Right lung (tissue), 5 donors: ENCODE measurements around the gene TGFBR3L. TPM values are rescaled to one million over a fixed set of nuclear protein-coding genes. Genes with fewer than 3 reads are reported as not detected.
"Not testable (repeated sequence)": the region's sequence is repeated elsewhere in the genome, so short reads cannot be mapped to it uniquely, and the experiment has no call there.

Source experiments
- DNase-seq, 2 donors: peaks; one replicate each; pipeline ENCODE4 v3.0.0-alpha.2; 2013
- polyA plus RNA-seq, 5 donors: library from polyadenylated mRNA; unstranded; fragments of 120-200 nt; gene quantifications; one replicate each; pipeline versions ENCODE4 v1.2.1 to v1.2.3, GENCODE V29; 2013; ENCODE audit warnings: inconsistent platforms in 1 of 5, low replicate concordance in 1 of 5; ENCODE audit not compliant: insufficient read length in 5 of 5, insufficient read depth in 1 of 5

The TGFBR3L gene
- polyA plus RNA-seq, 5 donors, result 0.23 to 0.39 TPM; not detected in 3

DNA sequence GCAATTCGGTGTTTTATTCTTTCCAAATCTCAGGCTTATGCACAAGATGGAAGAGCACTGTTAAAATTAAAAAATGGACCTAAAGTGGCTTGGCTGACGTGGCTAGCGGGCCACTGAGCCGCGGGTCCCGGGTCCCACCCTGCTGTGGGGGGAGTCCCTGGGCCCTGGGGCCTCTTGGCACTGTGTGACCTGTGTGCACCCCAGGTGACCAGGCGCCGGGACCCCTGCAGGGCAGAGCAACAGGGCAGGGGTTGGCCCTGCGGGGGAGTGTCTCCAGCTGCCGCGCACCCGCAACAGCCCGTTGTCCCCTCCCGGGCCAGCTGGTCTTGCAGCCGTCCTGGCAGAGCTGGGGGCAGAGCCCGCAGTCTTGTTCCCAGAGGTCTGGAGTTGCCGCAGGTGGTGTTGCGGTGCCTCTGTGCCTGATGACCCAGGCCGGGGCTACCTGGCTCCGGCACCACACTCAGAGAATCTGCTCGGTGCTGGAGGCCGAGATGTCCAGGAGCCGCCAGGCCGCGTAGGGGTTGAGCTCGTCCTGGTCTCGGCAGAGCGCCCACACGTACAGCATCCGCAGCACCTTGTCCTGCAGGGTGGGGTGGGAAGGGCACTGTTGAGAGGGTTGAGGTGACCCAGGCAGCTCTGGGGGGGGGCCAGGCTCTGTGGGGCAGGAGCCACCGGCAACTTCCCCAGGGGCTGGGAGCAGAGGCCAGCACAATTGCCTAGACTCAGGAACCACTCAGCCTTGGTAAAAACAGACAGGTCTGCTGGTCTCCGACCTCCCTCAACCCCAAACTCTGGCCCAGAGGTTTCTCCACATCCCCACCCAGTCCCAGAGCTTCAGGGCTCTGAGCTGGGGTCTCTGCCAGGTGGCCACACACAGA lies 12.3 kb downstream of the TGFBR3L start:
- no peak for DNase-seq

DNA sequence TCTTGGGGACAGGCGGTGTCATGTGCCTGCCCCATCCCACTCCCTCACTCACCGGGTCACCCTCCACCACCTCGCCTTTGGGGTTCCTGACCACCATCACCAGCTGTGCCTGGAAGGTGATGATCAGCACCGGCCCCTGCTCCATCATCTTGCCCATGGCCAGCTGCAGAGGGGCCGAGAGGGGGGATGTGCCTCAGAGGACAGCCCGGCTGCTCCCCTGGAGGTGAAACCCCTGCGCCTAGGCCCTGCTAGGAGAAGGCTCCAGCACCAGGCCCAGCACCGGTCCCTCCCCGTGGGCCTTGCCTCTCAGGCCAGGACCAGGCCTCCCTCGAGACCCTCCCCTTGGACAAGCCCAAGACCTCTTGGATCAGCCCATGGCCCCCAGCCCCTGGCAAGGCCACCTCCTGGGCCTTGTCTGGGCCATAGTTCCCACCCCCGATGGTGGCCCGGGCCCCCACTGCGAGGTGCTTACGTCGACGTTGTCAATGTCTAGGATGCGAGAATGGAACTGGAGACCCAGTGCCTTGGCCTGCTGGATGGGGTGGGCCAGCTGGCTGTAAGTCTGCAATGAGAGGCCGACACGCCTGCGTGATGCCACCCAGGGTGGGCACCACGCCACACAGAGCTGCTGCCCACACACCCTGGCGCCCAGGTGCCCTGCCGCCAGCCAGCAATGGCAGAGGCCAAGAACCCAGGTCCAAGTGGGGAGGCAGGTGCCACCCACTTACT lies 13.1 kb downstream of the TGFBR3L start:
- no peak for DNase-seq

GRCh38 chr19:7928334-7928706 lies 13.7 kb downstream of the TGFBR3L start:
- no peak for DNase-seq

- no peak for DNase-seq
Measured at GRCh38 chr19:7928741-7929701, 14.4 kb downstream of the TGFBR3L start.

GRCh38 chr19:7930030-7930429 lies 15.4 kb downstream of the TGFBR3L start:
- DNase-seq, result not testable (repeated sequence)

GRCh38 chr19:7930765-7931164 lies 16.1 kb downstream of the TGFBR3L start:
- DNase-seq, result no peak

- DNase-seq, result no peak
Measured at GRCh38 chr19:7931221-7932061, 16.8 kb downstream of the TGFBR3L start.

GRCh38 chr19:7932276-7932929 lies 17.8 kb downstream of the TGFBR3L start:
- DNase-seq, result no peak

DNA sequence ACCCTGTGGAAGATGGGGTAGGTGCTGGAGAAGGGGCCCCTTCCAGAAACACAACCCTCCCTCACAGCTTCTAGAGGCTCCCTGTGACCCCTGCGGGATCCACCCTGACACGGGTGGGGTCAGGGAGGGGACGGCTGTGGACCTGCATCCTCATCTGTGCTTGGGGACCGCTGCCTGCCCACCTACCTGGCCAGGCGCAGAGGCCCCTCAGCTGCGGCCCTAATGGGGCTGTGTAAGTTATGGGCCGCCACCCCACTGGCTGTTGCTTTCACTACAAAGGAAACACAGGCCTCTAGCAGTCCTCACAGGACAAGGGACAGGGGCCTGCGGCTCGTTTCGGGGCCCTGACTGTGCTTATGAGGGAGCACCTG lies 18.3 kb downstream of the TGFBR3L start:
- DNase-seq, result no peak

- DNase-seq, result no peak
Measured at GRCh38 chr19:7933411-7933810, 18.8 kb downstream of the TGFBR3L start.

DNA sequence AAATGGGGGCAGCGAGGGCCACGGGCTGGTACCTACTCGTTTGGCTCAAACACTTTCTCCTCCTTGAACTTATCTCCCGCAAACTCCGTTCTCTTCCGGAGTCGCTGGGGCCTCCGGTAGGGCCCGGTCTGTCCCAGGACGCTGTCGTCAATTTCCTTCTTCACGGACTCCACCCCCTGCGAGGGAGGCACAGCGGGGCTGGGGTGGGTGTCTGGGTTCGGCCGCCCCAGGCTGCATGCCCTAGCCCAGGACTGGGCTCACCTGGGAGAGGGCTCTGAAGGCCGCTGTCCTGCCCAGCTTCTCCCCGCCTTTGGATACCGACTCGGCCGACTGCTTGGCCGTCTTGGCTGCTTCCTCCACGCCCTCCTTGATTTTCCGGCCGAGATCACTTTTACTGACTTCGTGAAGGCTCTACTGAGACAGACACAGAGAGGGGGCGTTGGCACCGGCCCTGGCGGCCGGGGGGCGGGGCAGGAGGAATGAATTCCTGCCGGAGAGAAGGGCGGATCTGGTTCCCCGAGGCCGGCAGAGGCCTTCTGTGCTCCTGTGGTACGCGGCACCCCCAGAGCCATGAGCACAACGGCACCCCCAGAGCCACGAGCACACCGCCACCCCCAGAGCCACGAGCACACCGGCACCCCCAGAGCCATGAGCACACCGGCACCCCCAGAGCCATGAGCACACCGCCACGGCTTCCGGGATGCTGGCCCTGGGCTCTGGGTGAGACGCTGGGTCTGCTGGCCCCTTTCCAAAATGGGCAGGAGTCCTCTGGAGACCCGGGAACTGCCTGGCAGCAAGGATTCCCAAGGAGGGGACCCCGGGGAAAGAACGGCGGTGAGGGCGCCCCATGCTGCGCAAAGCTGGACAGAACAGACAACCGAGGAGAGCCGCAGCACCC lies 19.4 kb downstream of the TGFBR3L start:
- no peak for DNase-seq

GRCh38 chr19:7934766-7935165 lies 20.1 kb downstream of the TGFBR3L start:
- no peak for DNase-seq

GRCh38 chr19:7940841-7941240 lies 26.2 kb downstream of the TGFBR3L start:
- no peak for DNase-seq

GRCh38 chr19:7941895-7942596 lies 27.4 kb downstream of the TGFBR3L start:
- DNase-seq, result no peak

DNA sequence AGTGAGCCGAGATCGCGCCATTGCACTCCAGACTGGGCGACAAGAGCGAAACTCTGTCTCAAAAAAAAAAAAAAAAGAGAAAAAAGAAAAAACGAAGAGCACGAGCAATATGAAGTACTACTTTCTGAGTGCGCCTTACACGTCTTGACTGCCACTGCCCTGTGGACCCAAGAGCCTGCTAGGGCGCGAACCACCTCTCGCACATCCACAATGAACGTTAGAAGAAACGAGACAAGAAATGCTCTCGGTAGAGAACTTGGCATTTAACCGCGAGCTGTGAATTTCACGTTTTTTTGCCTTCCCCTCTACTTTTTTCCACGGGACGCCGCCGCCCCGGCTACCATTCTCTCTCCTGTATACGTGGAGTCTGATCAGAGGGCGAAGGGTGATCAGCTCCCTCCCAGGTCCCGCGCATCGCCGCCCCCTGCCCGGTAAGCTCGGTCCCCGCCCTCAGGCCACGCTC lies 28.4 kb downstream of the TGFBR3L start:
- no peak for DNase-seq

- DNase-seq, result peak; percentile 98
Measured at GRCh38 chr19:7943444-7944176, 29.0 kb downstream of the TGFBR3L start, which contains the start of gene TIMM44. TIMM44 (minus strand) TSS chr19:7943666; CDS start chr19:7943651, 15 bp downstream.

DNA sequence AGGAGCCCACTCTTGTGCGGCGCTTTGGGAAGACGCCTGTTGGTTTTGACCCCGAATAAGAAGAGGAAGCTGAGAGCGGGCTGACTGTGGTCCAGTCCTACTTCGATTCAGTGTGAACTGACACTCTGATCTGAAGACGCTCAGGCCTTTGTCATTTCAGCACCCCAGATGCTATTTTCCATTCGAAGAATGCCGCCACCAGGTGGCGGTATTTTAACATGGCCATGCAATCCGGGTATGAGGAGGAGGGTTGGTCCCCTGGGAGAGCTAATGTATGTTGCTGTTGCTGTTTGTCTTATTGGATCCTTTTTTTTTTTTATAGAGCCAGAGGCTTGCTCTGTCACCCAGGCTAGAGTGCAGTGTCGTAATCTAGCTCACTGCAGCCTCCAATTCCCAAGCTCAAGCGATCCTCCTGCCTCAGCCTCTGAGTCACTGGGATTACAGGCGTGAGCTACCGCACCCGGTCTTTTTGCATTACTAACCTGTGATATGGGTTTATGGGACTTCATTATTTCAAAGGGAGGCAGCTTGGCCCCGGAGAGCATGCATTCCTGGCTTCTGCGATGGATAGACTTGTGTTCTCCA lies 29.6 kb downstream of the TGFBR3L start:
- DNase-seq, result peak; percentile 85
